GM19463 (cell line): ENCODE measurements around the gene BLCAP.

Experiments
- ATAC-seq: cut with Tn5 transposase; IDR thresholded peaks from one replicate; pipeline ENCODE4 v1.9.1; 2021; ENCODE audit warnings: mild to moderate bottlenecking, moderate library complexity; ENCODE audit not compliant: unreplicated experiment

The BLCAP gene

GRCh38 chr20:37530696-37531095 is 3.0 kb upstream of the BLCAP start:
- no peak for ATAC-seq

GRCh38 chr20:37529968-37530600 is 2.4 kb upstream of the BLCAP start:
- no peak for ATAC-seq

DNA sequence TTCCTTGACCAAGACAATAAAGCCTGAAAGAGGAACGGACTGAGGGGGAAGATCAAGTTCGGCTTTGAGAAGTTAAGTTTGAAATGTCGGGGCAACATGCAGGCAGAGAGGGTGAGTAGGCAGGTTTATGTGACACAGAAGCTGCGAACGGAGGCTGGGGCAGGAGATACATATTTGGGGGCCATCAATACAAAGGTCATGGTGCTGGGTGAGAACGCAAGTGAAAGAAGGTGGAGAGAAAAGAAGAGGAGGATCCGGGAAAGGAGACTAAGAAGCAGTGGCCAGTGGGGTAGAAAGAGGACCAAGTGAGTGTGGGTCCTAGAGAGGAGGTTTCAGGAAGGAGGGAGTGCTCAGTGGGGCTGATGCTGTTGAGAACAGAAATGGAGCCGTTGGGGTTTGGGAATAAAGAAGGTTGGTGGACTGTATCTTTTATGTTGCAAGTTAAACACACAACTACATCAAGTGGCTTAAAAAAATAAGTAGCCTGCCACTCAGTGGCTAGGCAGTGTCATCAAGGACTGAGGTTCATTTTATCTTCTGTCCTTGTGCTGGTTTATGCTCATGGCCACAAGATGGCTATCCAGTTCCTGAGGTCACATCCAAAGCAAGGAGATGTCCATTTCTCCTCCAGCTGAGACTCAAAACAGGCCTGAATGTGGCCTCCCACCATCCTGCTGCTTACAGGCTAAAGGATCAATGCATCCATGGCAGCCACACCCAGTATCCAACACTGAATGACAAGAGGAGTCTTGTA is 1.7 kb upstream of the BLCAP start:
- no peak for ATAC-seq

- no peak for ATAC-seq
Measured at GRCh38 chr20:37528446-37529213, 954 bp upstream of the BLCAP start.

- no peak for ATAC-seq
Measured at GRCh38 chr20:37526839-37527637, 638 bp downstream of the BLCAP start.

DNA sequence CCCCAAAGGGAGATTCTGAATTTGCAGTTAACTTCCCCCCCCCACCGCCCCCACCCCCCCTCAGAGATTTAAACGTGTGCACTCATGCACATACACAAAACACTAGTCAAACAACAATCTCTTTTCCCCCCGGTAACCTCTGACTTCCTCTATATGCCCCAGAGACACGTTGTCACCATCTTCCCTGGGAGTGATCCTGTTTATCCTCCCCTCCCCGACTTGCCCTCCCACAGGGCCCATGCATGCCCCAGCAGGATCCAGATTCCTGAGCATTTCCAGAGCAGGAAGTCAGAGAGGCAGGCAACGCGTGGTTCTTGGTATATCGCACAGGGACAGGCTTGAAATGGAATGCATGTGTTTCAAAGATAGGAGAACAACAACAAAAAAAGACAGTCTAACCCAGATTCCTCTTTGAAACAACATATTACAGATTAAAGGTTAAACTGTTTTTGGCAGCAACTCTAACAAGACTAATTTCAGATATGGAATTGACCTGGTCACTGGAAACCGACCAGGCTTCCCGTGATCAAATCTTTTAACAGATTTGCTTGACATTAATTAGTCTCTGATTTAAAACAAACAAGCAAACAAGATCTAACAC is 1.3 kb downstream of the BLCAP start:
- no peak for ATAC-seq

GRCh38 chr20:37525810-37526209 is 1.9 kb downstream of the BLCAP start:
- no peak for ATAC-seq

GRCh38 chr20:37524859-37525708 is 2.6 kb downstream of the BLCAP start:
- ATAC-seq: no peak

GRCh38 chr20:37523911-37524700 is 3.6 kb downstream of the BLCAP start:
- no peak for ATAC-seq

GRCh38 chr20:37523012-37523391 is 4.7 kb downstream of the BLCAP start:
- no peak for ATAC-seq

DNA sequence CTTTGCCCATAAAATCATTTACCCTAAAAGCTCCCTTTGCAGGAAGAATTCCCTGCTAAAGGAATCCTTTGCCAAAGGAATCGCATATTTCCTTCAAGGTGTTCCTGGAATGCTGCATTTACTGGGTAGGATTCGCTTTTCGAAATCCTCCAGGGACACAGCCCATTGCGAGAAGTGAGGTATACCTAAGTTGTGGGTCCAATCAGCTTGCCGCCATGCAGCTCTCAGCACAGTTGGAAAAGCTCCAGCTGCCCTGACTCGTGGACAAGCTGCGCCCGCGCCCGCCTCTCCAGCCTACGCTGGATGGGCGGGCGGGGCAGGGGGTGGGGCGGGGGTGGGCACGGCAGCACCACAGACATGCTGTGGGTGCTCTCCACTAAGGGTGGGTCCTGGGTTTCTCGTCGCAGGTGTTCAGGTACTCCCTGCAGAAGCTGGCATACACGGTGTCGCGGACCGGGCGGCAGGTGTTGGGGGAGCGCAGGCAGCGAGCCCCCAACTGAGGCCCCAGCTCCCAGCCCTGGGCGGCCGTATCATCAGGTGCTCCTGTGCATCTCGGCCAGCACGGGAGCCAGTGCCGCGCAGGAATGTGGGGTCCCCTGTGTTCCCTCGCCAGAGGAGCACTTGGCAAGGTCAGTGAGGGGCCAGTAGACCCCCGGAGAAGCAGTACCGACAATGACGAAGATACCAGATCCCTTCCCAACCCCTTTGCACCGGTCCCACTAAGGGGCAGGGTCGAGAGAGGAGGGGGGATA is 5.2 kb downstream of the BLCAP start:
- ATAC-seq: no peak

GRCh38 chr20:37521061-37521771 is 6.5 kb downstream of the BLCAP start, which contains the start of gene NNAT:
NNAT (plus strand) TSS chr20:37521250; CDS start chr20:37521332, 82 bp downstream.
- ATAC-seq: no peak

GRCh38 chr20:37520419-37520955 is 7.2 kb downstream of the BLCAP start:
- no peak for ATAC-seq

DNA sequence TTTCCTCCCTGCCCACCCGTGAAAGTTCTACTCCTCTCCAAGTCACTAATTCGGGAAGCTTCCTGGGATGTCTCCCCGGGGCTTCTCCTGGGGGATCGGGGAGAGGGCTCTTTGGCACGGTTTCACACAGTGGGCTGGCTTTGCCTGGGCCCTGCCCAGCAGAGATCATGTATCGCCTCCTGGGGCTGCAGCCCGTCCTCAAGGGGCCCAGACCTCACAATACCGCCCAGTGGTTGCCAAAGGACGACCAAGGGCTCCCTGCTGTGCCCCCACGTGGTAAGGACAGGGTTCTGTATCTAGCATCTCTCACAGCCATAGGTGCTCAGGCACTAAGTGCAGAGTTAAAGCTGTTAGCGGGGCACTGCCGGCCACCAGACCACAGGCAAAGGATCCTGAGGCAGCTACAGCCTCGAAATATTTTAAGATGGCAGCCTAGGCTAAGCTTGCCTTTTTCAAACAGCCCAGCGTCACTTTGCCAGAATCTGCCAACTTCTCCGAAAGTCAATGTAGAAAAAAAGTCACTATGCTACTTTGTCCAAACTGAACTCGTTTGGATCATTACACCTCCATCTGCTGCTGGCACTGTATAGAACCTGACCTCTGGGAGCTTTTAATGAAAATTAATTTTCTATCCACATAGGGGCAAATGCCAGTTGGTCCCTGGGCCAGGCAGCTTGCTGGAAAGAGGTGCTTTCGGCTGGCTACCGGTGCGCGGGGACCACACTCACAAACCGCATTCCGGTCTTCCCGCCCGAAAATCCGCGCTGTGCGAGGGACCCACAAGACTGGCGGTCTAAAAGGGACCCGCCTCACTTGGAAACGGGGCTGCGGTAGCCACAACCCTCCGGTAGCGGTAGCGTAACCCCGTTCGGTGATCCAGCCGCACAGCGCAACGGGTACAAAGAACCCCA is 7.9 kb downstream of the BLCAP start:
- no peak for ATAC-seq

DNA sequence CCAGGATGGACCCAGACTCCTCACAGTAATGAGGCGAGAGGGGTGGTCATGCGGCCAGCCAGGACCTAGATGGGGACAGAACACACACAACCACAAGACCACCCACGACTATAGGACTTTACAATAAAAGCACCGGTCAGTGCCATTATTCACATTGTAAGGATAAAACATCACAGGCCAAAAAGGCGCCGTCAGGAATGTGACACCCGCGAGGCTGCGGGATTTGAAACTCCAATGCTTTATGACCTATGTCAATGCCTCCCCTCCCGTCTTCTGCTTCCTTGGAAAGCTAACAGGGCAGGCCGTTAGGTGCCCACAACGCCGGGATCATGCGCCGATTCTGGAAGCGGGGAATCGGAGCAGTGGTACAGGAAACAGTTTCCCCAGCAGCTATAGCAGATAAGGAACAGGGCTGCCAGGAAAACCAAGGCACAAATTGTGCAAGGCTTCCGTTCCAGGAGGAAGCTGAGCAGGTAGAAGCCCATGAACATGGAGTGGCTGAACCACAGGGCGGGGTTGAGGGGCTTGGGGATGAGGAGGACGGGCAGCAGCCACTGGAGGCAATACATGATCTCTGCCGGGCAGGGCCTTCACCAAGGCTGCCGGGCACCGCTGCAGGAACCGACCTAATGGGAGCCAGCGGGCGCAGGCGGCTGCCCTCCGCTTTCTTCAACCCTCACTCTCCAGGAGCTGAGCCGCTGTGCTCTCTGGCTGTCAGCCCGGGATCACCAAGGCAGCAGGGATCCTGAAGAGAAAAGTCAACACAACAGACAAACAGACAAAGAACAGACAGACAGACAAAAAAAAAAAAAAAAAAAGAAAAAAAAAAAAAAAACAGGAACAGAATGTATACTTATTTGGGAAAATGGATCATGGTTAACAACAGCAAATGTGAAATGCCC is 8.8 kb downstream of the BLCAP start:
- ATAC-seq: no peak
